ENCODE measurements around the gene ALAS1. TPM values are rescaled to one million over a fixed set of nuclear protein-coding genes. Genes with fewer than 3 reads are reported as not detected.
A peak's percentile ranks its signal among the peaks of the same experiment; 100 is the strongest.

Gene ALAS1
- total and polyA plus RNA-seq, 2 of the 13 experiments (the other 11 are each of a cell fraction or from before 2014, with no cell fraction given), result 36.0 to 43.2 TPM

DNA sequence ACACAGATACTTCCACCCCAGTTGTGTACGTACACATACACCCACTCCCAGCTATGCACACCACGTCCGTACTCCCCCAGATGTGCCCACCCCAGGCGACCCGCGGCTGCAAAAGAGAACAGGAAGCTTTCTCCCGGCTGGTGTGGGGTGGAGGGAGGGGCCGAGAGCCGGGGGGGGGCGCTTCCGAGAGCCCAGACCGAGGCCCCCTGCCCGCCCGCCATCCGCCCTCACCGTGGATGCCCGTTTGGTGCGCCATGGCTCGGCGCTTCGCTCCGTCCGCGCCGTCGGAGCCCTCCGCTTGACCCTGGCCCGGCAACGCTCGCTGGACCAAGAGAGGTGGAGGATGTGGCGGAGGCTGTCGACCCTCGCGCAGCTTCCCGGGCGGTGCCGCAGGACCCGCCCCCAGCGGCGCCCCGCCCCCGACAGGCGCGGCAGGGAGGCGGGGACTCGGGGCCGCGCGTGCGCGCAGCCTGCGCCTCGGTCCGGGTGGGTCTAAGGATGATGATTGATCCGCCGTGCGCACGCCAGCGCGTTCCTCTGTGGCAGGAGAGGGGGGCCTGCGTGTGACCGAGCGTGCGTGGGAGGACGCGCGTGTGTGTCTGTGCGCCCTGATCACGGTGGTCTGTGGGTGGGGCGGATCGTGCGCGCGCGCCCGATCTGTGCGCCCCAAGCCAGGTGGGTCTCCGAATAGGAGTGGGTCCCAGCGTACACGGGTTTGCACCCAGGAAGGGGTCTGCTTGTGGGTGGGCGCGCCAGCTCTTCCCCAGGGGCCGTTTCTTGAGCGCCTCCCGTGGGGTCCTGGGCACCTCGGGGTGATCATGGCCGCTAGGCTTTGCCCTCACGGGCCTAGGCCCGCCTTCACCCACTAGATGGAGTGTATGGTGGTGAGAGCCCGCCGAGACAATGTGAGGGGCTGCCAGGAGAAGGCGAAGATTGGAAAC lies 41.1 kb downstream of the ALAS1 start, which contains the start of gene TWF2 (continued):
- TF ChIP-seq, protein P1, sequence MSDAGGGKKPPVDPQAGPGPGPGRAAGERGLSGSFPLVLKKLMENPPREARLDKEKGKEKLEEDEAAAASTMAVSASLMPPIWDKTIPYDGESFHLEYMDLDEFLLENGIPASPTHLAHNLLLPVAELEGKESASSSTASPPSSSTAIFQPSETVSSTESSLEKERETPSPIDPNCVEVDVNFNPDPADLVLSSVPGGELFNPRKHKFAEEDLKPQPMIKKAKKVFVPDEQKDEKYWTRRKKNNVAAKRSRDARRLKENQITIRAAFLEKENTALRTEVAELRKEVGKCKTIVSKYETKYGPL (CRISPR knock-in tag; IDR thresholded peaks at IDR 0.05), result no peak
- TF ChIP-seq ZNF101 (CRISPR knock-in tag; IDR thresholded peaks at IDR 0.05; ENCODE audit: borderline replicate concordance, low read depth) (no peak), GATAD2A (CRISPR knock-in tag; IDR thresholded peaks at IDR 0.05) (0 out of 2 replicates have a peak, but pooled peaks have one; percentile 34), IRX3 (CRISPR knock-in tag; IDR thresholded peaks at IDR 0.05; ENCODE audit: borderline replicate concordance, low read depth) (0 out of 2 replicates have a peak, but pooled peaks have one; percentile 70), ZNF251 (CRISPR knock-in tag; IDR thresholded peaks at IDR 0.05) (no peak), KAT7 (CRISPR knock-in tag; IDR thresholded peaks at IDR 0.05; ENCODE audit: borderline replicate concordance) (0 out of 2 replicates have a peak, but pooled peaks have one; percentile 38), ZEB1 (IDR thresholded peaks at IDR 0.05; ENCODE audit: insufficient replicate concordance, low read depth) (no peak), ZNF121 (CRISPR knock-in tag; IDR thresholded peaks at IDR 0.05) (no peak), ZSCAN20 (CRISPR knock-in tag; IDR thresholded peaks at IDR 0.05; ENCODE audit: borderline replicate concordance) (0 out of 2 replicates have a peak, but pooled peaks have one; percentile 67), KDM5A (IDR thresholded peaks at IDR 0.05; ENCODE audit: borderline replicate concordance, low read length) (peak; percentile 67), SRSF1 (optimal IDR thresholded peaks at IDR 0.05; ENCODE audit: low read depth, low read length) (peak; percentile 67)
- TF ChIP-seq, protein P2, sequence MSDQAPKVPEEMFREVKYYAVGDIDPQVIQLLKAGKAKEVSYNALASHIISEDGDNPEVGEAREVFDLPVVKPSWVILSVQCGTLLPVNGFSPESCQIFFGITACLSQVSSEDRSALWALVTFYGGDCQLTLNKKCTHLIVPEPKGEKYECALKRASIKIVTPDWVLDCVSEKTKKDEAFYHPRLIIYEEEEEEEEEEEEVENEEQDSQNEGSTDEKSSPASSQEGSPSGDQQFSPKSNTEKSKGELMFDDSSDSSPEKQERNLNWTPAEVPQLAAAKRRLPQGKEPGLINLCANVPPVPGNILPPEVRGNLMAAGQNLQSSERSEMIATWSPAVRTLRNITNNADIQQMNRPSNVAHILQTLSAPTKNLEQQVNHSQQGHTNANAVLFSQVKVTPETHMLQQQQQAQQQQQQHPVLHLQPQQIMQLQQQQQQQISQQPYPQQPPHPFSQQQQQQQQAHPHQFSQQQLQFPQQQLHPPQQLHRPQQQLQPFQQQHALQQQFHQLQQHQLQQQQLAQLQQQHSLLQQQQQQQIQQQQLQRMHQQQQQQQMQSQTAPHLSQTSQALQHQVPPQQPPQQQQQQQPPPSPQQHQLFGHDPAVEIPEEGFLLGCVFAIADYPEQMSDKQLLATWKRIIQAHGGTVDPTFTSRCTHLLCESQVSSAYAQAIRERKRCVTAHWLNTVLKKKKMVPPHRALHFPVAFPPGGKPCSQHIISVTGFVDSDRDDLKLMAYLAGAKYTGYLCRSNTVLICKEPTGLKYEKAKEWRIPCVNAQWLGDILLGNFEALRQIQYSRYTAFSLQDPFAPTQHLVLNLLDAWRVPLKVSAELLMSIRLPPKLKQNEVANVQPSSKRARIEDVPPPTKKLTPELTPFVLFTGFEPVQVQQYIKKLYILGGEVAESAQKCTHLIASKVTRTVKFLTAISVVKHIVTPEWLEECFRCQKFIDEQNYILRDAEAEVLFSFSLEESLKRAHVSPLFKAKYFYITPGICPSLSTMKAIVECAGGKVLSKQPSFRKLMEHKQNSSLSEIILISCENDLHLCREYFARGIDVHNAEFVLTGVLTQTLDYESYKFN (CRISPR knock-in tag; conservative IDR thresholded peaks at IDR 0.05), result no peak; the same call in 1 of the 2 replicates
- TF ChIP-seq, protein P3, sequence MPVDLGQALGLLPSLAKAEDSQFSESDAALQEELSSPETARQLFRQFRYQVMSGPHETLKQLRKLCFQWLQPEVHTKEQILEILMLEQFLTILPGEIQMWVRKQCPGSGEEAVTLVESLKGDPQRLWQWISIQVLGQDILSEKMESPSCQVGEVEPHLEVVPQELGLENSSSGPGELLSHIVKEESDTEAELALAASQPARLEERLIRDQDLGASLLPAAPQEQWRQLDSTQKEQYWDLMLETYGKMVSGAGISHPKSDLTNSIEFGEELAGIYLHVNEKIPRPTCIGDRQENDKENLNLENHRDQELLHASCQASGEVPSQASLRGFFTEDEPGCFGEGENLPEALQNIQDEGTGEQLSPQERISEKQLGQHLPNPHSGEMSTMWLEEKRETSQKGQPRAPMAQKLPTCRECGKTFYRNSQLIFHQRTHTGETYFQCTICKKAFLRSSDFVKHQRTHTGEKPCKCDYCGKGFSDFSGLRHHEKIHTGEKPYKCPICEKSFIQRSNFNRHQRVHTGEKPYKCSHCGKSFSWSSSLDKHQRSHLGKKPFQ (CRISPR knock-in tag; IDR thresholded peaks at IDR 0.05; ENCODE audit: insufficient replicate concordance), result no peak
- TF ChIP-seq, protein P4, sequence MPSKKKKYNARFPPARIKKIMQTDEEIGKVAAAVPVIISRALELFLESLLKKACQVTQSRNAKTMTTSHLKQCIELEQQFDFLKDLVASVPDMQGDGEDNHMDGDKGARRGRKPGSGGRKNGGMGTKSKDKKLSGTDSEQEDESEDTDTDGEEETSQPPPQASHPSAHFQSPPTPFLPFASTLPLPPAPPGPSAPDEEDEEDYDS (CRISPR knock-in tag; IDR thresholded peaks at IDR 0.05), result no peak
- TF ChIP-seq, protein P5, sequence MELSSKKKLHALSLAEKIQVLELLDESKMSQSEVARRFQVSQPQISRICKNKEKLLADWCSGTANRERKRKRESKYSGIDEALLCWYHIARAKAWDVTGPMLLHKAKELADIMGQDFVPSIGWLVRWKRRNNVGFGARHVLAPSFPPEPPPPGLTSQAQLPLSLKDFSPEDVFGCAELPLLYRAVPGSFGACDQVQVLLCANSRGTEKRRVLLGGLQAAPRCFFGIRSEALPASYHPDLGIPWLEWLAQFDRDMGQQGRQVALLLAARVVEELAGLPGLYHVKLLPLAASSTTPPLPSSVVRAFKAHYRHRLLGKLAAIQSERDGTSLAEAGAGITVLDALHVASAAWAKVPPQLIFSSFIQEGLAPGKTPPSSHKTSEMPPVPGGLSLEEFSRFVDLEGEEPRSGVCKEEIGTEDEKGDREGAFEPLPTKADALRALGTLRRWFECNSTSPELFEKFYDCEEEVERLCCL (CRISPR knock-in tag; IDR thresholded peaks at IDR 0.05; ENCODE audit: borderline replicate concordance), result no peak
- TF ChIP-seq, protein P6, sequence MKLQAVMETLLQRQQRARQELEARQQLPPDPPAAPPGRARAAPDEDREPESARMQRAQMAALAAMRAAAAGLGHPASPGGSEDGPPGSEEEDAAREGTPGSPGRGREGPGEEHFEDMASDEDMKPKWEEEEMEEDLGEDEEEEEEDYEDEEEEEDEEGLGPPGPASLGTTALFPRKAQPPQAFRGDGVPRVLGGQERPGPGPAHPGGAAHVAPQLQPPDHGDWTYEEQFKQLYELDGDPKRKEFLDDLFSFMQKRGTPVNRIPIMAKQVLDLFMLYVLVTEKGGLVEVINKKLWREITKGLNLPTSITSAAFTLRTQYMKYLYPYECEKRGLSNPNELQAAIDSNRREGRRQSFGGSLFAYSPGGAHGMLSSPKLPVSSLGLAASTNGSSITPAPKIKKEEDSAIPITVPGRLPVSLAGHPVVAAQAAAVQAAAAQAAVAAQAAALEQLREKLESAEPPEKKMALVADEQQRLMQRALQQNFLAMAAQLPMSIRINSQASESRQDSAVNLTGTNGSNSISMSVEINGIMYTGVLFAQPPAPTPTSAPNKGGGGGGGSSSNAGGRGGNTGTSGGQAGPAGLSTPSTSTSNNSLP (IDR thresholded peaks at IDR 0.05; ENCODE audit: low read depth, low read length), result no peak

Measured in HepG2 (cell line).